Thymus (tissue), 11 donors: Measurements from ENCODE around the gene KCNT1. TPM values are rescaled to one million over a fixed set of nuclear protein-coding genes. Genes with fewer than 3 reads are reported as not detected.

Source experiments
- DNase-seq, 9 donors: peaks; one replicate each; pipeline ENCODE4 v3.0.0-alpha.2; 2013; ENCODE audit warnings: low spot score in 9 of 9, low read depth in 6 of 9, missing footprints in 1 of 9
- H3K27ac ChIP-seq, 2 donors: one replicate each; pipeline ENCODE4 v1.5.1; 2013; ENCODE audit warnings: control low read depth in 1 of 2, low read depth in 1 of 2, low read length in 1 of 2, mild to moderate bottlenecking in 1 of 2, moderate library complexity in 1 of 2
- H3K27me3 ChIP-seq, 2 donors: one replicate each; pipeline ENCODE4 v1.5.1; 2013; ENCODE audit warnings: low read length in 1 of 2; ENCODE audit not compliant: control insufficient read depth in 2 of 2, insufficient read depth in 1 of 2
- H3K36me3 ChIP-seq, 2 donors: one replicate each; pipeline ENCODE4 v1.5.1; 2013; ENCODE audit warnings: low read length in 1 of 2, mild to moderate bottlenecking in 1 of 2, moderate library complexity in 1 of 2; ENCODE audit not compliant: control insufficient read depth in 2 of 2, insufficient read depth in 2 of 2
- H3K4me1 ChIP-seq, 2 donors: one replicate each; pipeline ENCODE4 v1.5.1; 2013; ENCODE audit warnings: low read length in 2 of 2; ENCODE audit not compliant: control insufficient read depth in 2 of 2, insufficient read depth in 2 of 2
- H3K4me3 ChIP-seq, 2 donors: one replicate each; pipeline ENCODE4 v1.5.1; 2013; ENCODE audit warnings: low read length in 2 of 2, control low read depth in 1 of 2, mild to moderate bottlenecking in 1 of 2
- H3K9me3 ChIP-seq, 2 donors: one replicate each; pipeline ENCODE4 v1.5.1; 2013; ENCODE audit warnings: low read length in 1 of 2, mild to moderate bottlenecking in 1 of 2; ENCODE audit not compliant: control insufficient read depth in 2 of 2, insufficient read depth in 1 of 2
- WGBS: extraction: QIAGEN DNeasy Blood & Tissue Kit; methylation state at CpG from one replicate; pipeline ENCODE4 v1.1.7; 2013; 5-methylcytosine and 5-hydroxymethylcytosine counted together
- polyA plus RNA-seq: library from polyadenylated mRNA; stranded (reverse); fragments of 200-250 nt; gene quantifications from one replicate; pipeline ENCODE4 v1.2.3, GENCODE V29; 2013
- total RNA-seq: library from RNA; stranded (reverse); fragments of 120-200 nt; gene quantifications from one replicate; pipeline ENCODE4 v1.2.4, GENCODE V29; 2013
- donor health status: healthy.

Gene KCNT1
- total and polyA plus RNA-seq, 2 donors, result 0.05 to 0.25 TPM

DNA sequence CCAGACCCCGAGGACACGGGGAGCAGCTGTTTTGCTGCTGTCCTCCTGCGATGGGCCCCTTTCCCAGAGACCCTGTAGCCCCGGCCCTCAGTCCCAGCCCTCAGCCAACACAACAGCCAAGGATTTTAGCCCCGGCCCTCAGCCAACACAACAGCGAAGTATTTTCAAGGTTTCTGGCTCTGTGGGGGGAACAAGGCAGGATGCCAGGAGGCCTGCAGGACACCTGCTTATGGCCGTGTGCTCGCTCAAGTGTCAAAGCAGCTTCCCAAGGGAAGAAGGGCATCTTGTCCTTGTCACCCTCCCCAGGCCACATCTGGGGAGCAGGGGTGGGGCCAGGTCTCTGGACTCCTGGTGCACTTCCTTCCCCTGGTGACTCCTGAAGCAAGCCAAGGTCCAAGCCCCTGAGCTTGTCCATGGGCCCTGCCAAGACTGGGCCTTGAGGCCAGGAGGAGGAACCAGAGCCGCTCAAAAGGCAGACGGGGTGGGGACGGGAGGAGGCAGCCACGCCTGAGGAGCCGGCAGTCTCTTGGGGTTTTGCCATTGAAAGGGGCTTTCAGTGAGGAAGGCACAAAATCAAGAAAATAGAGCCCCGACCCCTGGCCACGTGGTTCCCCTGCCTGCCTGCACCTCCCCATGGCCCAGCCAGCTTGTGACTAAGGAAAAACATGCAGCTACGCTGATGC lies 10.8 kb downstream of the KCNT1 start:
- no peaks in the 10 kb centered on the region for H3K36me3 ChIP-seq
- H3K27me3 ChIP-seq, result peaks cover 21 to 40% of the 10 kb centered on the region in 2 donors
- H3K4me3 ChIP-seq, result no peak overlapping the region
- no peaks in the 10 kb centered on the region for H3K4me1 ChIP-seq
- H3K9me3 ChIP-seq, result peaks cover 0 to 5% of the 10 kb centered on the region in 2 donors
- no peak for DNase-seq
- H3K27ac ChIP-seq, result no peak overlapping the region
- 66% methylated on average over 16 of the region's 16 CpGs for WGBS

- no peak overlapping the region for H3K27ac ChIP-seq
- H3K27me3 ChIP-seq, result peaks cover 21 to 40% of the 10 kb centered on the region in 2 donors
- H3K36me3 ChIP-seq, result no peaks in the 10 kb centered on the region
- H3K9me3 ChIP-seq, result peaks cover 0 to 5% of the 10 kb centered on the region in 2 donors
- H3K4me1 ChIP-seq, result no peaks in the 10 kb centered on the region
- H3K4me3 ChIP-seq, result no peak overlapping the region
- WGBS, result 5% methylated on average over 103 of the region's 103 CpGs
- peak in 2 of 9 donors; percentile 9 to 15 for DNase-seq
Measured at GRCh38 chr9:135714242-135715055, 12.5 kb downstream of the KCNT1 start.

DNA sequence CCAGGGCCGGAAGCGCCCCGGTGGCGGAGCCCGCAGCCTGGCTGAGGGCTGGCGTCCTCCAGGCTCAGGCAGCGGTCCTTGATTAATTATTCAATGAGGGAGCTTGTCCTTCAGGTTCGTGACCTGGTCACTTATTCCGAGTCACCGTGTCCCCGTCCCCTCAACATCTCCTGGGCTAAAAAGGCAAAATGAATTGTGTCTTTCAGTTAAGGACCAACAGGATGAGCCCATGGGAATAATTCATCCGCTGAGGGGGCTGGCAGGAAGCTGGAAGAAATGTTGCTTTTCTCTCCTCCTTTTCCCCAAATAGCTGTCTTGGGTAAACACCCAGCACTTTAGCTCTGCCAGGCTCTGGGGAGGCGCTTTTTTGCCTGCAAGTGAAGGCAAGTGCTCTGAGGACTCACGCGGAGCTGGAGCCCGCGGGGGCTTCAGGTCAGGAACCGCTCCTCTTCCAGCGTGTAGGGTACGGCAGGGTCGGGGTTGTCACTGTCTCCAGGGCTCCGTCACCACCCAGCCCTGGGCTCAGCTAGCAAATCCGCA lies 13.1 kb downstream of the KCNT1 start:
- DNase-seq, result no peak
- Histone ChIP-seq H3K27ac (no peak overlapping the region), H3K4me1 (no peaks in the 10 kb centered on the region), H3K27me3 (peaks cover 21 to 40% of the 10 kb centered on the region in 2 donors), H3K4me3 (no peak overlapping the region), H3K9me3 (peaks cover 0 to 5% of the 10 kb centered on the region in 2 donors), H3K36me3 (no peaks in the 10 kb centered on the region)
- 30% methylated on average over 23 of the region's 23 CpGs for WGBS

DNA sequence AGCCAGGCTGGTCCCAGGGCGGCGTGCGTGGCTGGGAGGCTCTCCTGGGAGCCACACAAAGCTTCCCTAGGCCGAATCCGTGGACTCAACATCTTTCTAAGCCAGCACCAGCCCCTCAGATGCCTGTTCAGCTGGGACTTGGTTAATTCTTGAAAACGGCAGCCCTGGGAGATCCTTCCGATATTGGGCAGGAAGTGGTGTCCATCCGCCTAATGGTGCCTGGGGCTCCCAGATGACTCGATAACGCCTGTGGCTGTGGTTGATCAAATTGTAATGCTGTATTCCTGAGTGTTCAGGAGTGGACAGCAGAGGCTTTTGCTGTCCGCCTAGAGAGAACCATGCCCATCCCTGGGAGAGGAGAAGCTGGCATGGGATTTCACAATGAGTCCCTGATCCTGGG lies 14.1 kb downstream of the KCNT1 start:
- DNase-seq, result no peak
- Histone ChIP-seq H3K27me3 (peaks cover 21 to 40% of the 10 kb centered on the region in 2 donors), H3K4me3 (no peak overlapping the region), H3K9me3 (peaks cover 0 to 5% of the 10 kb centered on the region in 2 donors), H3K4me1 (no peaks in the 10 kb centered on the region), H3K36me3 (no peaks in the 10 kb centered on the region), H3K27ac (no peak overlapping the region)
- 89% methylated on average over 11 of the region's 11 CpGs for WGBS

GRCh38 chr9:135717410-135717809 lies 15.4 kb downstream of the KCNT1 start:
- Histone ChIP-seq H3K27ac (no peak overlapping the region), H3K4me1 (no peaks in the 10 kb centered on the region), H3K27me3 (peaks cover 21 to 38% of the 10 kb centered on the region in 2 donors), H3K4me3 (no peak overlapping the region), H3K9me3 (peaks cover 0 to 5% of the 10 kb centered on the region in 2 donors), H3K36me3 (no peaks in the 10 kb centered on the region)
- no peak for DNase-seq
- WGBS, result 87% methylated on average over 13 of the region's 13 CpGs

DNA sequence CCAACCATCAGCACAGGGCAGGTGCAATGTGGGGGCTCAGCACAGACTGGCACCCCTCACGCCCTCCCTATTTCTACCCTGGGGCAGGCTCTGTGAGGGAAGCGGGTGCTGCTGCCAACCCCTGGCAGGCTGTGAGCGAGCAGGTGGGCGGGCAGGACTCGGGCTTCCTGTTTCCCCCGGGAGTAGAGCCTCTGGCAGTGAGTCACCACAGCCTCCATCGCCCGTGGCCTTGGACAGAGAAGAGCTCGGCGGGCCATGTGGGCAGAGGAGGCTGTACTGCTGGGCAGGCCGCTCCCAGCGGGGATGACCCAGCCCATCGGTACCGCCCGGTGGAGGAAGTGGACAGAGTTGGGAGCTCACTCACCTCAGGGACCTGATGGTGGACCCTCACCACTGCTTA lies 16.6 kb downstream of the KCNT1 start:
- no peaks in the 10 kb centered on the region for H3K36me3 ChIP-seq
- H3K4me1 ChIP-seq, result no peaks in the 10 kb centered on the region
- H3K9me3 ChIP-seq, result peaks cover 0 to 5% of the 10 kb centered on the region in 2 donors
- H3K27me3 ChIP-seq, result peaks cover 21 to 26% of the 10 kb centered on the region in 2 donors
- DNase-seq, result no peak
- no peak overlapping the region for H3K27ac ChIP-seq
- 70% methylated on average over 15 of the region's 15 CpGs for WGBS
- no peak overlapping the region for H3K4me3 ChIP-seq

DNA sequence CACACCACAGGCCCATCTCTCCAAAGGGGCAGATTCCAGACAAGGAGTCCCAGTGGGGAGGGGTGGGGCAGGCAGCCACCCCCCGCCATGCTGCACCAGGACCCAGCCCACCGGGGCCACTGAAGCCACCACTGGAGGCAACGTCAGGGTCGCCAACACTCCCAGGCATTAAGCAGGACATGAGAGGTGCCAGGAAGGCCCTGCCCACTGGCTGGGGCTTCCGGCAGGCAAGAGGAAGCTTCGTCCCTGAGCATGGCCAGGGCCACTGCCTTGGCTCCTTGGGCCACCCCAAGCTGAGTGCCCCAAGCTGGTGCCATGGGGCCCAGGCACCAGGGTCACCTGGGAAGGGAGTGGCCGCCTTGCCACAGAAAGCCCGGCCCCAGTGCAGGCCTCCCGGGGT lies 17.5 kb downstream of the KCNT1 start:
- Histone ChIP-seq H3K27me3 (peaks cover 14 to 21% of the 10 kb centered on the region in 2 donors), H3K36me3 (no peaks in the 10 kb centered on the region), H3K4me1 (no peaks in the 10 kb centered on the region), H3K9me3 (peaks cover 0 to 5% of the 10 kb centered on the region in 2 donors), H3K27ac (no peak overlapping the region), H3K4me3 (no peak overlapping the region)
- DNase-seq, result no peak
- 74% methylated on average over 9 of the region's 9 CpGs for WGBS

DNA sequence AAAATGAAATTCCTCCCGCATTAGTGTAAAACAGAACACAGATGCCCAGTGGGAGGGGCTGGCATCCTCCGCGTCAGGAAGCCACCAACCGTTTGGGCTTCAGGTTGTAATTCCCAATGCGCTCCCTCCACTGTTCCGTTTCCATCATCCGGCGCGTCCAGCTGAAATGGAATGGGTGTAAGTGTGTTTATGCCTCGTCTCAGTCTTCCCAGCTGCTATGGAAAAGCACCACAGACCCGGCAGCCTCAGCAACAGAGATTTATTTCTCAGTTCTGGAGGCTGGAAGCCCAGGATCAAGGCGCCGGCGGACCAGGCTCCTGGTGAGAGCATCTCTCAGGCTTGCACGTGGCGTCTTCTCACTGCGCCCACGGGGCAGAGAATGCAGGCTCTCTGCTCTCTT lies 20.4 kb downstream of the KCNT1 start:
- WGBS, result 81% methylated on average over 18 of the region's 18 CpGs
- no peak for DNase-seq
- Histone ChIP-seq H3K36me3 (no peaks in the 10 kb centered on the region), H3K27me3 (peaks cover 0 to 3% of the 10 kb centered on the region in 2 donors), H3K4me1 (no peaks in the 10 kb centered on the region), H3K4me3 (no peak overlapping the region), H3K27ac (no peak overlapping the region), H3K9me3 (no peaks in the 10 kb centered on the region)

- Histone ChIP-seq H3K27ac (no peak overlapping the region), H3K9me3 (no peaks in the 10 kb centered on the region), H3K36me3 (no peaks in the 10 kb centered on the region), H3K27me3 (peaks cover 0 to 2% of the 10 kb centered on the region in 2 donors), H3K4me1 (no peaks in the 10 kb centered on the region), H3K4me3 (no peak overlapping the region)
- DNase-seq, result no peak
- 80% methylated on average over 16 of the region's 16 CpGs for WGBS
Measured at GRCh38 chr9:135724186-135724787, 22.3 kb downstream of the KCNT1 start.
